ENCODE results near the gene GRM3.

GRM3 gene

GRCh38 chr7:86900886-86901285 is 257.2 kb downstream of the GRM3 start:
- no peak for DNase-seq (ENCODE audit: low spot score)

- DNase-seq (ENCODE audit: low spot score) = no peak
Measured at GRCh38 chr7:86904949-86905834, 261.5 kb downstream of the GRM3 start.

- DNase-seq (ENCODE audit: low spot score) = no peak
Measured at GRCh38 chr7:86908948-86909347, 265.2 kb downstream of the GRM3 start.

- DNase-seq (ENCODE audit: low spot score) = no peak
Measured at GRCh38 chr7:86911659-86912058, 267.9 kb downstream of the GRM3 start.

GRCh38 chr7:86913709-86914108 is 270.0 kb downstream of the GRM3 start:
- DNase-seq (ENCODE audit: low spot score) = no peak
